Natural killer cell (primary cell): Measurements from ENCODE around the gene CA14. TPM values are rescaled to one million over a fixed set of nuclear protein-coding genes. Genes with fewer than 3 reads are reported as not detected.

Experiments used
- ATAC-seq, 3 donors: fragments of 150-1000 bp in 2 of 3; fragments of 200-7000 bp in 1 of 3; cut with Tn5 transposase; 1 replicate in 1 of 3; 2 replicates in 2 of 3; pipeline ENCODE4 v1.10.0; 2021; ENCODE audit warnings: mild to moderate bottlenecking in 2 of 3, moderate library complexity in 2 of 3
- DNase-seq, 2 donors: peaks; one replicate each; pipeline versions ENCODE4 v3.0.0 to v3.0.0-alpha.2; 2013 to 2021; ENCODE audit warnings: mixed read lengths in 1 of 2
- H3K27ac ChIP-seq: one replicate; pipeline ENCODE4 v1.5.1; 2013; ENCODE audit warnings: mild to moderate bottlenecking, low read length
- H3K27me3 ChIP-seq: one replicate; pipeline ENCODE4 v1.6.1; 2013; ENCODE audit warnings: low read length; ENCODE audit not compliant: control insufficient read depth, insufficient read depth
- H3K36me3 ChIP-seq: one replicate; pipeline ENCODE4 v1.6.1; 2013; ENCODE audit warnings: low read length; ENCODE audit not compliant: control insufficient read depth, insufficient read depth
- H3K4me1 ChIP-seq: one replicate; pipeline ENCODE4 v1.6.1; 2013; ENCODE audit warnings: low read length; ENCODE audit not compliant: control insufficient read depth, insufficient read depth
- H3K4me3 ChIP-seq: one replicate; pipeline ENCODE4 v1.5.1; 2013; ENCODE audit warnings: low read length
- H3K9me3 ChIP-seq: one replicate; pipeline ENCODE4 v1.6.1; 2013; ENCODE audit warnings: low read length; ENCODE audit not compliant: control insufficient read depth, insufficient read depth
- H3K27ac Mint-ChIP-seq, 2 donors: one replicate each; pipeline ENCODE4 v1.8.0; 2022; ENCODE audit warnings: mild to moderate bottlenecking in 2 of 2, mixed read lengths in 2 of 2, moderate library complexity in 1 of 2
- H3K27me3 Mint-ChIP-seq, 2 donors: one replicate each; pipeline ENCODE4 v1.8.0; 2022; ENCODE audit warnings: low read depth in 2 of 2, mixed read lengths in 2 of 2
- H3K36me3 Mint-ChIP-seq: one replicate; pipeline ENCODE4 v1.8.0; 2022; ENCODE audit warnings: mixed read lengths
- H3K4me1 Mint-ChIP-seq, 2 donors: one replicate each; pipeline ENCODE4 v1.8.0; 2022; ENCODE audit warnings: mixed read lengths in 2 of 2
- H3K4me3 Mint-ChIP-seq: one replicate; pipeline ENCODE4 v1.8.0; 2022; ENCODE audit warnings: mild to moderate bottlenecking, moderate library complexity, mixed read lengths
- H3K9me3 Mint-ChIP-seq, 2 donors: one replicate each; pipeline ENCODE4 v1.8.0; 2022; ENCODE audit warnings: mixed read lengths in 2 of 2
- WGBS: methylation state at CpG from one replicate; pipeline ENCODE4 v1.1.7; 2013; ENCODE audit warnings: missing lambda C conversion rate; ENCODE audit not compliant: insufficient coverage; 5-methylcytosine and 5-hydroxymethylcytosine counted together
- intact Hi-C: fragments of 100-400 bp; cut with micrococcal nuclease; formaldehyde crosslinking; loops from one replicate; pipeline ENCODE4 v1.14.2; 2022
- total RNA-seq, 4 donors: library from RNA; stranded (reverse); fragments of 120-200 nt in 1 of 4; gene quantifications; one replicate each; pipeline versions ENCODE4 v1.2.3 to v1.2.4, GENCODE V29; 2013 to 2022
- TF ChIP-seq, protein P1 (sequence below): fragments of 200-600 bp; IDR thresholded peaks from one replicate; pipeline ENCODE4 v1.8.0; 2022; ENCODE audit warnings: antibody characterized with exemption

CA14 gene
- total RNA-seq, 3 donors from 2014 or later (not counting 1 experiment from before 2014, with no cell fraction given): not detected

DNA sequence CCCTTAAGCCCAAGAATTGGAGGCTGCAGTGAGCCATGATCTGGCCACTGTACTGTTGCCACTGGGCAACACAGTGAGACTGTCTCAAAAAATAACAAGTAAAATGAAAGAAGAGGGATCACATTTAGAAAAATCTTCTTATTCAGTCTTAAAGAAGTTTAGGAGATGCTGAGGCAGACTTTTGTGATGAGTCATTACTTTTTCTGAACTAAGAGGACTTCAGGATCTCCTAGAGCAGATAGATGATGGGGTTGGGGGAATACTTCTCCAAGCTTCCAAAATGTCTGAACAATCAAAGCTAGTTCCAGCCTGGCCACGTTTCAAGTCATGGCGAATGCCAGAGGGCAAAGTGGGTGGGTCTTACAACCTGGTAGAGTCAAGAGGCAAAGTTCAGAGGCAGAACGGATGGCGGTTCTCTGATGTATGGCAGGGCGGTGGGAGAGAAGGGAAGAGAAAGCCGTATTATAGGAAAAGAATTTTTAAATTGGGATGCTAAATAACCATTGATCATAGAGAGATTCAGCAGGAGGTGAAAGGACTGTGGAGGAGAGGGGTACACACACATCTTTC lies 22.6 kb downstream of the CA14 start:
- peaks cover 8 to 23% of the 10 kb centered on the region in 2 donors for H3K27me3 Mint-ChIP-seq
- WGBS: 98% methylated on average over 6 of the region's 6 CpGs
- TF ChIP-seq, protein P1, sequence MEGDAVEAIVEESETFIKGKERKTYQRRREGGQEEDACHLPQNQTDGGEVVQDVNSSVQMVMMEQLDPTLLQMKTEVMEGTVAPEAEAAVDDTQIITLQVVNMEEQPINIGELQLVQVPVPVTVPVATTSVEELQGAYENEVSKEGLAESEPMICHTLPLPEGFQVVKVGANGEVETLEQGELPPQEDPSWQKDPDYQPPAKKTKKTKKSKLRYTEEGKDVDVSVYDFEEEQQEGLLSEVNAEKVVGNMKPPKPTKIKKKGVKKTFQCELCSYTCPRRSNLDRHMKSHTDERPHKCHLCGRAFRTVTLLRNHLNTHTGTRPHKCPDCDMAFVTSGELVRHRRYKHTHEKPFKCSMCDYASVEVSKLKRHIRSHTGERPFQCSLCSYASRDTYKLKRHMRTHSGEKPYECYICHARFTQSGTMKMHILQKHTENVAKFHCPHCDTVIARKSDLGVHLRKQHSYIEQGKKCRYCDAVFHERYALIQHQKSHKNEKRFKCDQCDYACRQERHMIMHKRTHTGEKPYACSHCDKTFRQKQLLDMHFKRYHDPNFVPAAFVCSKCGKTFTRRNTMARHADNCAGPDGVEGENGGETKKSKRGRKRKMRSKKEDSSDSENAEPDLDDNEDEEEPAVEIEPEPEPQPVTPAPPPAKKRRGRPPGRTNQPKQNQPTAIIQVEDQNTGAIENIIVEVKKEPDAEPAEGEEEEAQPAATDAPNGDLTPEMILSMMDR: no peak
- no peaks in the 10 kb centered on the region for H3K9me3 Mint-ChIP-seq
- H3K4me1 Mint-ChIP-seq: peaks cover 18 to 23% of the 10 kb centered on the region in 2 donors
- no peaks in the 10 kb centered on the region for H3K27me3 ChIP-seq
- no peaks in the 10 kb centered on the region for H3K36me3 ChIP-seq
- H3K9me3 ChIP-seq: no peaks in the 10 kb centered on the region
- no peak for ATAC-seq
- H3K27ac ChIP-seq: no peak overlapping the region
- peaks cover 22% of the 10 kb centered on the region for H3K4me1 ChIP-seq
- H3K4me3 ChIP-seq: no peak overlapping the region
- peak overlapping the region in 1 of 2 donors; percentile 3 for H3K27ac Mint-ChIP-seq
- intact Hi-C loops: no loop called here
- H3K4me3 Mint-ChIP-seq: peak overlapping the region; percentile 71
- H3K36me3 Mint-ChIP-seq: no peaks in the 10 kb centered on the region
- DNase-seq: no peak

DNA sequence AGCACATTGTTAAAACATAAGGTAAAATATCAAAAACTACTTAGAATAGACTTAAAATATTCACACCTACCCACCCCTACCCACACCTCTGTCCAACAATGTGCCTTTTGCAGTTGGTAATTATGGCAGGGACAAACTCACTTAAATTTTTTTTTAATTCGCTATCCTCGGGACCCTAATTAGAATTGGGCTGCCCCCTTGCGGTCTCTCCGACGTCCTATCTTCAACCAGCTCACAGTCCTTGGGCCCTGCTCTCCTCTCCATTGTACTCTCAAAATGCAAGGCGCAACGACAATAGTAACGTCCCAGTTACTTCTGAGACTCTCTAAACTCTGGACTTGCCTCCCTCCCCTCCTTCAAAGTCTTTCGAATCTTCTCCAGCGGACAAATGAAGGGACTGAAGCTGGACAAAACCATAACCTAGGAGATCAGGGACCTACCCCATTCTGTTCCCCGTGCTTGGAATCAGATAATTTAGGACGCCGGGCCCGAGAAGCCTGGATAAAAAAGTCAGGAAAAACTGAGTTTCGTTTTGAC lies 23.7 kb downstream of the CA14 start:
- DNase-seq (peak in 1 of 2 donors; percentile 78), ATAC-seq (peak; percentile 45 to 60 (median 52))
- Mint-ChIP-seq H3K27me3 (peaks cover 8 to 21% of the 10 kb centered on the region in 2 donors), H3K27ac (peak overlapping the region; percentile 59 to 83), H3K4me3 (peak overlapping the region; percentile 91), H3K9me3 (no peaks in the 10 kb centered on the region), H3K4me1 (peaks cover 18 to 23% of the 10 kb centered on the region in 2 donors), H3K36me3 (no peaks in the 10 kb centered on the region)
- no peak overlapping the region for H3K27ac ChIP-seq
- peaks cover 22% of the 10 kb centered on the region for H3K4me1 ChIP-seq
- no peaks in the 10 kb centered on the region for H3K9me3 ChIP-seq
- no peaks in the 10 kb centered on the region for H3K27me3 ChIP-seq
- WGBS: 2% methylated on average over 15 of the region's 15 CpGs
- H3K36me3 ChIP-seq: no peaks in the 10 kb centered on the region
- TF ChIP-seq, protein P1: peak; percentile 38
- intact Hi-C loops: loop anchor here (1.0 kb wide), 2 partner anchors 26 to 234 kb away; partner anchors contain the start of gene FALEC
- H3K4me3 ChIP-seq: peak overlapping the region; percentile 46

GRCh38 chr1:150281758-150282557 lies 24.4 kb downstream of the CA14 start, which contains the start of gene CIART:
Gene CIART, plus strand, starts transcription at chr1:150282554. Its CDS starts 714 bp downstream, at chr1:150283268.
- no peaks in the 10 kb centered on the region for H3K36me3 Mint-ChIP-seq
- Histone ChIP-seq H3K4me3 (peak within 1 kb of the TSS; percentile 46), H3K4me1 (peaks cover 22% of the 10 kb centered on the region), H3K36me3 (no peaks in the 10 kb centered on the region), H3K9me3 (no peaks in the 10 kb centered on the region), H3K27me3 (no peaks in the 10 kb centered on the region), H3K27ac (no peak within 1 kb of the TSS)
- WGBS: 2% methylated on average over 37 of the region's 46 CpGs
- intact Hi-C loops: loop anchor here (1.0 kb wide), 2 partner anchors 27 to 233 kb away; partner anchors contain the start of gene FALEC
- peak; percentile 84 to 92 (median 90) for ATAC-seq
- peak; percentile 55 to 91 for DNase-seq
- peaks cover 8 to 25% of the 10 kb centered on the region in 2 donors for H3K27me3 Mint-ChIP-seq
- H3K27ac Mint-ChIP-seq: peak within 1 kb of the TSS; percentile 59 to 83
- H3K4me3 Mint-ChIP-seq: peak within 1 kb of the TSS; percentile 91
- H3K9me3 Mint-ChIP-seq: no peaks in the 10 kb centered on the region
- TF ChIP-seq, protein P1: peak; percentile 1
- peaks cover 18 to 23% of the 10 kb centered on the region in 2 donors for H3K4me1 Mint-ChIP-seq
